CD4-positive, alpha-beta T cell treated with Interferon alpha-2 for 1 hour (primary cell): ENCODE data around the gene CCDC78.

Experiments used
- DNase-seq, 2 donors: peaks; one replicate each; pipeline ENCODE4 v3.0.0-alpha.2; 2020 to 2022

Gene CCDC78

DNA sequence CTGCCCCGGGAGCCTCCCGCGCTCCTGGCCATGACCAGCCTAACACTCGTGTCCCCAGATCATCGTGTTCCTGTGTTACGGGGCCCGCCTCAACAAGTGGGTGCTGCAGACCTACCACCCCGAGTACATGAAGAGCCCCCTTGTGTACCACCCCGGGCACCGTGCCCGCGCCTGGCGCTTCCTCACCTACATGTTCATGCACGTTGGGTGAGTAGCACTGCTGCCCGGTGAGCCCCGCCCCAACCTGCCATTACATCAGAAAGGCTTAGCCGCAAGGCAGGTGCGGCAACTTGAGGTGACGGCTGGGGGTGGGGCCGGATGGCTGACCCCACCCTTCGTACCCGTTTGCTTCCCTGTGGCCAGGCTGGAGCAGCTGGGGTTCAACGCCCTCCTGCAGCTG lies 49.3 kb downstream of the CCDC78 start:
- peak in 1 of 2 donors; percentile 55 for DNase-seq

DNA sequence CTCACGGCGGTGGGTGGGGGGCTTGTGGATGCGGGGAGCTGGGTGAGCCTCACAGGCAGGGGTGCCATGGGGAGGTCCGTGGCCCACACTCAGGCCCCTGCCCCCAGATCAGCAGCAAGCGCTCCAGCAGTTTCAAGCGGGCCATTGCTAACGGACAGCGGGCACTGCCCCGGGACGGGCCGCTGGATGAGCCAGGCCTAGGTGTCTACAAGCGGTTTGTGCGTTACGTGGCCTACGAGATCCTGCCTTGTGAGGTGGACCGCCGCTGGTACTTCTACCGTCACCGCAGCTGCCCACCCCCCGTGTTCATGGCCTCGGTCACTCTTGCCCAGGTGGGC lies 49.7 kb downstream of the CCDC78 start:
- DNase-seq = no peak

DNA sequence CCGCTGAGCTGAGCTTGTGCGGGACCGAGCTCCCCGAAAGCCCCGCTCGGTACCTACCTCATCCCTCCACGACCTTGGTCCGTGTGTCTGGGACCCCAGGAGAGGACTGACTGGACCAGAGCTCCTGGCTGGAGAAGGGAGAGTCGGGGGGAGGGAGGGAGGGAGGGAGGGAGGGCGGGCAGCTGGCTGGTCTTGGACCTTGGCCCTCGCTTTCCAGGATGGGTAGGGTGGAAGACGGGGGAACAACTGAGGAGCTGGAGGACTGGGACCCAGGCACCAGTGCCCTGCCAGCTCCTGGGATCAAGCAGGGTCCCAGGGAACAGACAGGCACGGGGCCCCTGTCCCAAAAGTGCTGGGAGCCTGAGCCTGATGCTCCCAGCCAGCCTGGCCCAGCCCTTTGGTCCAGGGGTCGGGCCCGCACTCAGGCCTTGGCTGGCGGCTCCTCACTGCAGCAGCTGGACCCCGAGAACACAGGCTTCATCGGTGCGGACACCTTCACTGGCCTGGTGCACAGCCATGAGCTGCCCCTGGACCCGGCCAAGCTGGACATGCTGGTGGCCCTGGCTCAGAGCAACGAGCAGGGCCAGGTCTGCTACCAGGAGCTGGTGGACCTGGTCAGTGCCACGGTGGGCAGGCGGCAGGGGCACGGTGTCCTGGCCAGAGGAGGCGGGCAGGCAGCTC lies 50.2 kb downstream of the CCDC78 start:
- DNase-seq = no peak

GRCh38 chr16:674968-675883 lies 51.0 kb downstream of the CCDC78 start, which contains the start of gene RHBDL1:
TSS of gene RHBDL1 (plus strand) at chr16:675671. CDS start at chr16:675791, 120 bp downstream.
- no peak for DNase-seq

GRCh38 chr16:674214-674881 lies 51.9 kb downstream of the CCDC78 start:
- DNase-seq = no peak

GRCh38 chr16:673399-673991 lies 52.7 kb downstream of the CCDC78 start:
- no peak for DNase-seq

- DNase-seq = no peak
Observed at GRCh38 chr16:672851-673250, 53.4 kb downstream of the CCDC78 start.
